Ascending aorta (tissue), 2 donors: ENCODE results near the gene SQSTM1. TPM values are rescaled to one million over a fixed set of nuclear protein-coding genes. Genes with fewer than 3 reads are reported as not detected.

Source experiments
- DNase-seq, 2 donors: peaks; one replicate each; pipeline ENCODE4 v3.0.0-alpha.2; 2019; ENCODE audit warnings: low spot score in 2 of 2
- H3K27ac ChIP-seq, 2 donors: fragments of 200-600 bp; sonication (generic); one replicate each; pipeline ENCODE4 v1.5.1; 2016 to 2017; ENCODE audit warnings: mild to moderate bottlenecking in 1 of 2
- H3K27me3 ChIP-seq: fragments of 200-600 bp; sonication (generic); one replicate; pipeline ENCODE4 v1.5.1; 2017
- H3K36me3 ChIP-seq, 2 donors: fragments of 200-600 bp; sonication (generic); one replicate each; pipeline ENCODE4 v1.5.1; 2016
- H3K4me1 ChIP-seq, 2 donors: fragments of 200-600 bp; sonication (generic); one replicate each; pipeline ENCODE4 v1.5.1; 2016 to 2017; ENCODE audit warnings: mild to moderate bottlenecking in 1 of 2
- H3K4me3 ChIP-seq, 2 donors: fragments of 200-600 bp; sonication (generic); one replicate each; pipeline ENCODE4 v1.5.1; 2016 to 2017; ENCODE audit warnings: mild to moderate bottlenecking in 1 of 2
- H3K9me3 ChIP-seq, 2 donors: fragments of 200-600 bp; sonication (generic); one replicate each; pipeline ENCODE4 v1.5.1; 2016
- CTCF ChIP-seq, 3 experiments: fragments of 200-600 bp in 2 of 3; fragments of 450-650 bp in 1 of 3; sonication (generic) in 2 of 3; IDR thresholded peaks; one replicate each; pipeline ENCODE4 v1.5.1; 2016 to 2019; ENCODE audit warnings: antibody characterized with exemption in 3 of 3, mild to moderate bottlenecking in 1 of 3, moderate library complexity in 1 of 3
- intact Hi-C: fragments of 100-400 bp; cut with DNase I; formaldehyde crosslinking; loops from one replicate; pipeline ENCODE4 v1.15.1; 2023
- total RNA-seq: library from RNA; depleted of rRNA; stranded (reverse); fragments of >200 nt; gene quantifications from one replicate; pipeline ENCODE4 v1.1.0, GENCODE V29; 2016

Gene SQSTM1
- total RNA-seq, 1 donor from 2014 or later = 476 TPM

- no peak for TF ChIP-seq CTCF (IDR thresholded peaks at IDR 0.05)
- Histone ChIP-seq H3K27me3 (no peaks in the 10 kb centered on the region), H3K4me1 (no peaks in the 10 kb centered on the region), H3K36me3 (peaks cover 64% of the 10 kb centered on the region in 2 donors), H3K9me3 (peaks cover 7 to 22% of the 10 kb centered on the region in 2 donors), H3K27ac (no peak overlapping the region), H3K4me3 (no peak overlapping the region)
- no peak for DNase-seq
- intact Hi-C loops = no loop called here
Observed at GRCh38 chr5:179880848-179881590, 60.3 kb downstream of the SQSTM1 start.

- intact Hi-C loops = no loop called here
- DNase-seq = no peak
- H3K4me3 ChIP-seq = no peak overlapping the region
- no peak for TF ChIP-seq CTCF (IDR thresholded peaks at IDR 0.05)
- H3K36me3 ChIP-seq = peaks cover 60 to 72% of the 10 kb centered on the region in 2 donors
- H3K27me3 ChIP-seq = no peaks in the 10 kb centered on the region
- H3K9me3 ChIP-seq = peaks cover 7 to 22% of the 10 kb centered on the region in 2 donors
- H3K27ac ChIP-seq = no peak overlapping the region
- no peaks in the 10 kb centered on the region for H3K4me1 ChIP-seq
Observed at GRCh38 chr5:179882338-179882737, 61.6 kb downstream of the SQSTM1 start.

GRCh38 chr5:179883163-179883562 lies 62.5 kb downstream of the SQSTM1 start:
- TF ChIP-seq CTCF (IDR thresholded peaks at IDR 0.05) = no peak
- no peak overlapping the region for H3K27ac ChIP-seq
- intact Hi-C loops = no loop called here
- H3K27me3 ChIP-seq = no peaks in the 10 kb centered on the region
- DNase-seq = no peak
- peaks cover 60 to 81% of the 10 kb centered on the region in 2 donors for H3K36me3 ChIP-seq
- peaks cover 7 to 22% of the 10 kb centered on the region in 2 donors for H3K9me3 ChIP-seq
- no peak overlapping the region for H3K4me3 ChIP-seq
- no peaks in the 10 kb centered on the region for H3K4me1 ChIP-seq

- Histone ChIP-seq H3K27ac (no peak overlapping the region), H3K9me3 (peaks cover 7 to 22% of the 10 kb centered on the region in 2 donors), H3K27me3 (no peaks in the 10 kb centered on the region), H3K4me1 (no peaks in the 10 kb centered on the region), H3K4me3 (no peak overlapping the region), H3K36me3 (peaks cover 61 to 82% of the 10 kb centered on the region in 2 donors)
- DNase-seq = no peak
- TF ChIP-seq CTCF (IDR thresholded peaks at IDR 0.05) = no peak
- intact Hi-C loops = no loop called here
Observed at GRCh38 chr5:179885491-179886090, 64.9 kb downstream of the SQSTM1 start.

- intact Hi-C loops = no loop called here
- Histone ChIP-seq H3K4me3 (no peak overlapping the region), H3K27me3 (no peaks in the 10 kb centered on the region), H3K36me3 (peaks cover 68 to 87% of the 10 kb centered on the region in 2 donors), H3K27ac (no peak overlapping the region), H3K9me3 (peaks cover 7 to 22% of the 10 kb centered on the region in 2 donors), H3K4me1 (no peaks in the 10 kb centered on the region)
- TF ChIP-seq CTCF (IDR thresholded peaks at IDR 0.05) = no peak
- DNase-seq = no peak
Observed at GRCh38 chr5:179886190-179886911, 65.6 kb downstream of the SQSTM1 start.
